Keratinocyte (primary cell): Measurements from ENCODE around the gene SORBS2. TPM values are rescaled to one million over a fixed set of nuclear protein-coding genes. Genes with fewer than 3 reads are reported as not detected.

ENCODE experiments used
- DNase-seq: peaks from one replicate; pipeline ENCODE4 v3.0.0-alpha.2; 2011; ENCODE audit warnings: low read depth, missing footprints, low spot score
- FAIRE-seq: peaks from 2 replicates; lab custom pipeline; 2011; peaks lifted over from hg19 to GRCh38; lab: Jason Lieb, UNC
- H2AFZ ChIP-seq: 2 replicates; pipeline ENCODE4 v1.6.0; 2012; ENCODE audit warnings: low read length, control low read depth, inconsistent platforms; ENCODE audit not compliant: control insufficient read depth
- H3K27ac ChIP-seq: 2 replicates; pipeline ENCODE4 v1.5.1; 2011; ENCODE audit warnings: low read length; ENCODE audit not compliant: control insufficient read depth, insufficient read depth
- H3K27me3 ChIP-seq: 3 replicates; pipeline ENCODE4 v1.6.0; 2011; ENCODE audit warnings: low read length; ENCODE audit not compliant: control insufficient read depth, insufficient read depth; ENCODE audit errors: extremely low read depth
- H3K36me3 ChIP-seq, 2 experiments: 2 replicates in 1 of 2; 3 replicates in 1 of 2; pipeline ENCODE4 v1.5.1; 2011; ENCODE audit warnings: low read length in 2 of 2, mild to moderate bottlenecking in 1 of 2; ENCODE audit not compliant: control insufficient read depth in 2 of 2, insufficient read depth in 2 of 2; ENCODE audit errors: extremely low read depth in 1 of 2
- H3K4me1 ChIP-seq: 3 replicates; pipeline ENCODE4 v1.5.1; 2011; ENCODE audit warnings: low read length; ENCODE audit not compliant: control insufficient read depth, insufficient read depth; ENCODE audit errors: extremely low read depth
- H3K4me2 ChIP-seq: 3 replicates; pipeline ENCODE4 v1.6.0; 2011; ENCODE audit warnings: low read depth, low read length; ENCODE audit not compliant: control insufficient read depth, insufficient read depth; ENCODE audit errors: extremely low read depth
- H3K4me3 ChIP-seq, 3 experiments: fragments of 200-600 bp in 1 of 3; sonication (generic) in 1 of 3; 2 replicates in 2 of 3; 3 replicates in 1 of 3; pipeline ENCODE4 v1.5.1; 2011 to 2016; ENCODE audit warnings: low read length in 3 of 3, mild to moderate bottlenecking in 3 of 3, control low read depth in 2 of 3, inconsistent platforms in 1 of 3, low read depth in 1 of 3, mixed read lengths in 1 of 3, mixed run types in 1 of 3, moderate library complexity in 1 of 3; ENCODE audit not compliant: control insufficient read depth in 2 of 3, insufficient read depth in 2 of 3; ENCODE audit errors: extremely low read depth in 1 of 3
- H3K79me2 ChIP-seq: 2 replicates; pipeline ENCODE4 v1.6.0; 2012; ENCODE audit warnings: low read length; ENCODE audit not compliant: control insufficient read depth, insufficient read depth
- H3K9ac ChIP-seq: 3 replicates; pipeline ENCODE4 v1.6.0; 2011; ENCODE audit warnings: low read length; ENCODE audit not compliant: control insufficient read depth, insufficient read depth; ENCODE audit errors: extremely low read depth
- H3K9me1 ChIP-seq: 3 replicates; pipeline ENCODE4 v1.6.0; 2011; ENCODE audit warnings: low read length; ENCODE audit not compliant: control insufficient read depth, insufficient read depth; ENCODE audit errors: extremely low read depth
- H3K9me3 ChIP-seq: 2 replicates; pipeline ENCODE4 v1.5.1; 2012; ENCODE audit warnings: low read depth, low read length; ENCODE audit not compliant: control insufficient read depth
- H4K20me1 ChIP-seq: 3 replicates; pipeline ENCODE4 v1.6.0; 2011; ENCODE audit warnings: low read length; ENCODE audit not compliant: control insufficient read depth, insufficient read depth; ENCODE audit errors: extremely low read depth
- EZH2 ChIP-seq: IDR thresholded peaks from one replicate; pipeline ENCODE4 v1.6.1; 2012; ENCODE audit warnings: inconsistent platforms, mild to moderate bottlenecking, low read length, moderate library complexity
- dilution Hi-C: fragments of 300-500 bp; cut with MboI; formaldehyde crosslinking; loops from one replicate; pipeline ENCODE4 v1.7.0; 2020; ENCODE audit warnings: low sequenced_read_pairs; ENCODE audit not compliant: extremely low pct_ligation_motif_present
- polyA plus RNA-seq, 5 experiments: library from polyadenylated mRNA; depleted of rRNA in 3 of 5; stranded (reverse) in 3 of 5; stranded (forward) in 1 of 5; unstranded in 1 of 5; fragments of >200 nt; gene quantifications; 1 replicate in 1 of 5; 2 replicates in 3 of 5; 3 replicates in 1 of 5; pipeline versions ENCODE4 v1.2.1 to v1.2.3, GENCODE V29; 2011 to 2012; ENCODE audit warnings: missing spikeins in 2 of 5, low read depth in 1 of 5, low replicate concordance in 1 of 5
- TF ChIP-seq, protein P1 (sequence below), 3 experiments: IDR thresholded peaks in 1 of 3; conservative IDR thresholded peaks in 1 of 3; optimal IDR thresholded peaks in 1 of 3; 2 replicates in 2 of 3; 3 replicates in 1 of 3; pipeline versions ENCODE3 to v1.5.1; 2011; ENCODE audit warnings: low read length in 3 of 3, mild to moderate bottlenecking in 3 of 3, moderate library complexity in 2 of 3, control low read depth in 1 of 3, inconsistent platforms in 1 of 3; ENCODE audit not compliant: insufficient read depth in 2 of 3; ENCODE audit errors: extremely low read depth in 1 of 3

Gene SORBS2
- polyA plus RNA-seq, 1 donor (not counting 4 experiments of a cell fraction or from before 2014, with no cell fraction given) = 0.14 TPM

DNA sequence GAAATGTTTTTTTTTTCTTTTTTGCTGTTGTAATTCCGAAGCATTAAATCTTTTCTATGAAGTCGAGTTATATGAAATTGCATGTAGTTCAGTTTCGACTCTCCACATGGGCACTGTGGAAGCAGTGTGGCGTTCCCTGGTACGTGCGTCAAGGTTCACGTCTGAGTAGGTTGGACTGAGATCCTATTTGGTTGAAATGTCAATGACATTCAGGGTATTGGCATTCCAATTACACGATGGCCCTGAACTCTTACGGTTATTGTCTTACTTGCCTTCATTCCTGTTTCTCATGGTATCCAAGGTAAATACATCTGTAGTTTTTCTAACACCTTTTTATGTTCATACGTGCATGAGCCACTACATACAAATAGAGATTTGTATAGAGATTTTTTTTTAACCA is 128.8 kb downstream of the SORBS2 start:
- dilution Hi-C loops = no loop called here
- H3K27me3 ChIP-seq = peaks cover 3% of the 10 kb centered on the region
- H3K4me3 ChIP-seq = no peak overlapping the region

DNA sequence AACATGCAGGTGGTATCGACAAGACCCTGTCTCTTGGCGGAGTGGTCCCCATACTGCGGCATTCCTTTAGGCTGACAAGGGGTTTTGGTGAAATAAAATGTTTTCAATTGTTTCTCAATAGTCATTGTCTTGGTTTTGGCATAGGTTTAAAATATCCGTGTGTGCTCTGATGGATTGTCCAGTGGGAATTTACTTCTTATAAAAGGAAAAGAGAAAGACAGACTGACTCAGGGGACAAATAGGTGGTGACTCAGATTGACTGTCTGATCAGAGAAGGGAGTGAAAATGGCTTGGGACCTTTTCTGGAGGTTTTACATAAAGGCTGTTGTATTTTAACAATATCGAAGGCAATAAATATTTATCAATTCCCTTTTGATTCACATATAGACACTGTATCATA is 129.8 kb downstream of the SORBS2 start:
- Histone ChIP-seq H3K27me3 (peaks cover 3% of the 10 kb centered on the region), H3K36me3 (no peaks in the 10 kb centered on the region), H3K4me2 (no peak overlapping the region), H4K20me1 (no peaks in the 10 kb centered on the region), H3K4me1 (no peaks in the 10 kb centered on the region), H3K9me3 (no peaks in the 10 kb centered on the region), H2AFZ (no peak overlapping the region), H3K9me1 (no peaks in the 10 kb centered on the region), H3K4me3 (no peak overlapping the region), H3K27ac (no peak overlapping the region), H3K9ac (no peak overlapping the region), H3K79me2 (no peaks in the 10 kb centered on the region)
- dilution Hi-C loops = no loop called here
- FAIRE-seq = no peak
- no peak for TF ChIP-seq EZH2
- TF ChIP-seq, protein P1, sequence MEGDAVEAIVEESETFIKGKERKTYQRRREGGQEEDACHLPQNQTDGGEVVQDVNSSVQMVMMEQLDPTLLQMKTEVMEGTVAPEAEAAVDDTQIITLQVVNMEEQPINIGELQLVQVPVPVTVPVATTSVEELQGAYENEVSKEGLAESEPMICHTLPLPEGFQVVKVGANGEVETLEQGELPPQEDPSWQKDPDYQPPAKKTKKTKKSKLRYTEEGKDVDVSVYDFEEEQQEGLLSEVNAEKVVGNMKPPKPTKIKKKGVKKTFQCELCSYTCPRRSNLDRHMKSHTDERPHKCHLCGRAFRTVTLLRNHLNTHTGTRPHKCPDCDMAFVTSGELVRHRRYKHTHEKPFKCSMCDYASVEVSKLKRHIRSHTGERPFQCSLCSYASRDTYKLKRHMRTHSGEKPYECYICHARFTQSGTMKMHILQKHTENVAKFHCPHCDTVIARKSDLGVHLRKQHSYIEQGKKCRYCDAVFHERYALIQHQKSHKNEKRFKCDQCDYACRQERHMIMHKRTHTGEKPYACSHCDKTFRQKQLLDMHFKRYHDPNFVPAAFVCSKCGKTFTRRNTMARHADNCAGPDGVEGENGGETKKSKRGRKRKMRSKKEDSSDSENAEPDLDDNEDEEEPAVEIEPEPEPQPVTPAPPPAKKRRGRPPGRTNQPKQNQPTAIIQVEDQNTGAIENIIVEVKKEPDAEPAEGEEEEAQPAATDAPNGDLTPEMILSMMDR (optimal IDR thresholded peaks at IDR 0.05 in 1 of 3, IDR thresholded peaks at IDR 0.05 in 1 of 3, conservative IDR thresholded peaks at IDR 0.05 in 1 of 3; ENCODE audit: extremely low read depth in 1 of 3, insufficient read depth in 2 of 3, low read length in 3 of 3) = no peak
- no peak for DNase-seq

More for the DNA sequence above, 128.8 kb downstream of the SORBS2 start:
- Histone ChIP-seq H3K4me1 (no peaks in the 10 kb centered on the region), H3K9me3 (no peaks in the 10 kb centered on the region), H3K79me2 (no peaks in the 10 kb centered on the region), H2AFZ (no peak overlapping the region), H3K27ac (no peak overlapping the region), H3K36me3 (no peaks in the 10 kb centered on the region), H4K20me1 (no peaks in the 10 kb centered on the region), H3K9ac (no peak overlapping the region), H3K9me1 (no peaks in the 10 kb centered on the region), H3K4me2 (no peak overlapping the region)
- TF ChIP-seq EZH2 = no peak
- FAIRE-seq = no peak
- DNase-seq = no peak

DNA sequence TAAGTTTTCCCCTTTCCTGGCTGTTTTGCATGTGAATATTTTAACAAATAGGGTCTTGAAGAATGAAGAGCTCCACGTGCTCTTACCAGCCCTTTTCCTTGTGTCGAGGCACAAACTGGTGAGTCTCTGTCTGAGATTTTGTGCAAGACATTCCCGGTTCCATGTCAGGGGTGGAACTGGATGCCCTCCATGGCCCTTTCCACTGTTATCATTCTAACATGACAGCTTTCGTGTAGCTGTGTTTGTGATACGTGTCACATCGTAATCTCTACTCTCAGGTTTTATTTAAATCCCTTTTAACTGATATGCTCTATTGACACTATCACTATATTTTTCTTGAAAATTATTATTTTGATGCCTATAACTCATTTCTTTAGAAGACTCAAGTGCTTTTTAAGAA is 130.4 kb downstream of the SORBS2 start:
- no peak overlapping the region for H2AFZ ChIP-seq
- dilution Hi-C loops = no loop called here
- FAIRE-seq = no peak

More for the DNA sequence above, 130.4 kb downstream of the SORBS2 start:
- peaks cover 5% of the 10 kb centered on the region for H3K27me3 ChIP-seq
- H3K9me3 ChIP-seq = no peaks in the 10 kb centered on the region
- no peaks in the 10 kb centered on the region for H3K4me1 ChIP-seq
- no peak overlapping the region for H3K4me3 ChIP-seq
- no peak overlapping the region for H3K4me2 ChIP-seq
- no peaks in the 10 kb centered on the region for H3K79me2 ChIP-seq
- H3K9ac ChIP-seq = no peak overlapping the region
- DNase-seq = no peak
- no peaks in the 10 kb centered on the region for H4K20me1 ChIP-seq
- no peaks in the 10 kb centered on the region for H3K9me1 ChIP-seq
- H3K36me3 ChIP-seq = no peaks in the 10 kb centered on the region
- TF ChIP-seq, protein P1 (optimal IDR thresholded peaks at IDR 0.05 in 1 of 3, IDR thresholded peaks at IDR 0.05 in 1 of 3, conservative IDR thresholded peaks at IDR 0.05 in 1 of 3; ENCODE audit: extremely low read depth in 1 of 3, insufficient read depth in 2 of 3, low read length in 3 of 3) = no peak
- no peak for TF ChIP-seq EZH2
- H3K27ac ChIP-seq = no peak overlapping the region
